NT2/D1 (cell line): ENCODE measurements around the gene REM2.
"Not testable (repeated sequence)": the region's sequence is repeated elsewhere in the genome, so short reads cannot be mapped to it uniquely, and the experiment has no call there.

ENCODE experiments used
- DNase-seq: peaks from one replicate; pipeline ENCODE4 v3.0.0-alpha.2; 2011; ENCODE audit warnings: low read depth, low spot score
- H3K27me3 ChIP-seq: 2 replicates; pipeline ENCODE4 v1.6.0; 2011; ENCODE audit warnings: mild to moderate bottlenecking; ENCODE audit not compliant: insufficient read length, insufficient read depth
- H3K36me3 ChIP-seq: 2 replicates; pipeline ENCODE4 v1.6.1; 2011; ENCODE audit warnings: mild to moderate bottlenecking, low read length, mixed read lengths; ENCODE audit not compliant: insufficient read depth, insufficient read length
- H3K4me1 ChIP-seq: 2 replicates; pipeline ENCODE4 v1.5.1; 2011; ENCODE audit not compliant: insufficient read depth, insufficient read length
- H3K4me3 ChIP-seq: 2 replicates; pipeline ENCODE4 v1.5.1; 2011; ENCODE audit warnings: low read depth; ENCODE audit not compliant: insufficient read length
- H3K9ac ChIP-seq: 2 replicates; pipeline ENCODE4 v1.6.0; 2011; ENCODE audit warnings: low read depth; ENCODE audit not compliant: insufficient read length
- H3K9me3 ChIP-seq: 2 replicates; pipeline ENCODE4 v1.5.1; 2011; ENCODE audit warnings: mild to moderate bottlenecking, low read length; ENCODE audit not compliant: insufficient read depth
- SUZ12 ChIP-seq: IDR thresholded peaks from 2 replicates; pipeline ENCODE4 v1.6.1; 2011; ENCODE audit not compliant: insufficient read length, insufficient read depth; ENCODE audit errors: extremely low read depth
- YY1 ChIP-seq: IDR thresholded peaks from 2 replicates; pipeline ENCODE4 v1.6.1; 2011; ENCODE audit not compliant: insufficient read length, insufficient read depth
- ZNF274 ChIP-seq: IDR thresholded peaks from 2 replicates; pipeline ENCODE4 v1.6.1; 2011; ENCODE audit warnings: mild to moderate bottlenecking, low read depth, low read length

Gene REM2

DNA sequence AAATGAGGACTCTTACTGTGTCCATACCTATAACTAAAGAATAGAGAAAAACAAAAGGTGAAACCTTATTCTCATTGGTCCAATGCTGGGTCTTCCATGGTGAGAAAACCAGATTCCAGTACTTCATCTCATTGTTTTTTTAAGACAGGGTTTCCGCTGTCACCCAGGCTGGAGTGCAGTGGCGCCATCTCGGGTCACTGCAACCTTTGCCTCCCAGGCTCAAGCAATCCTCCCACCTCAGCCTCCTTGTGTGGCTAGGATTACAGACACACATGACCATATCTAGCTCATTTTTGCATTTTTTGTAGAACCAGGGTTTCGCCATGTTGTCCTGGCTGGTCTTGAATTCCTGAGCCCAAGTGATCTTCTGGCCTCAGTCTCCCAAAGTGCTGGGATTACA is 22.6 kb downstream of the REM2 start:
- H3K36me3 ChIP-seq: peaks cover 85% of the 10 kb centered on the region
- TF ChIP-seq YY1: no peak
- no peak for TF ChIP-seq SUZ12
- TF ChIP-seq ZNF274: no peak
- no peak overlapping the region for H3K9ac ChIP-seq

DNA sequence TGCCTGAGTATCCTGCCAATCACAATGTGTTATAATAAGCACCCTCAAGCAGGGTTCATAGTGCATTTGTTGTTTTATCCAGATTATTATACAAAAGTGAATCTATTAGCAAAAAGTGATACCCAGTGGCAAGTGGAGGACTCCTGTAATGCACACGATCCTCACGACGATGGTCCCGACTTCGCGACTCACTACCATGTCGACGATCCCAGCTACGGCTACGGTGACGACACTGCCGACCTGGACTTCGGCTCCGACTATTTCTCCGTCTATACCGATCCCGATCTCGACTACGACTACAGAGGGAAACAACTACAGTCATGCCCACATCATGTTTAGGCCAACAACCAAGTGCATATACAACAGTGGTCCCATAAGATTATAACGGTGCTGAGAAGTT is 23.1 kb downstream of the REM2 start:
- no peak overlapping the region for H3K9ac ChIP-seq
- no peak overlapping the region for H3K4me3 ChIP-seq
- no peaks in the 10 kb centered on the region for H3K4me1 ChIP-seq
- no peaks in the 10 kb centered on the region for H3K27me3 ChIP-seq
- H3K36me3 ChIP-seq: peaks cover 85% of the 10 kb centered on the region
- DNase-seq: no peak
- TF ChIP-seq YY1: no peak
- TF ChIP-seq ZNF274: no peak
- TF ChIP-seq SUZ12: no peak
- no peaks in the 10 kb centered on the region for H3K9me3 ChIP-seq

More for the DNA sequence above, 22.6 kb downstream of the REM2 start:
- no peaks in the 10 kb centered on the region for H3K27me3 ChIP-seq
- H3K4me1 ChIP-seq: no peaks in the 10 kb centered on the region
- DNase-seq: no peak
- no peak overlapping the region for H3K4me3 ChIP-seq
- H3K9me3 ChIP-seq: no peaks in the 10 kb centered on the region

DNA sequence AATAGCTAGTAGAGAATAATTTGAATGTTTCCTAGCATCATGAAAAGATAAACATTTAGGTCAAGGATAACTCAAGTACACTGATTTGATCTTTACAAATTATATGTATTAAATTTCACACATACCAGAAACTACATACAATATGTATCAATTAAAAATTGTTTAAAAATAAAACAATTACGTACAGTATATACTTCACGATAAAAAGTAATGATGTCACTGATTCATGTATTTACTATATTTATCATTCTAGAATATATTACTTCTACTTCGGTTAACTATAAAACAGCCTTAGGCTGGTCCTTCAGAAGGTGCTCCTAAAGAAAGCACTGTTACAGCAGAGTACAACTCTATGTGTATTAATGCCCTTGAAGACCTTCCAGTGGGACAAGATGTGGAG is 24.4 kb downstream of the REM2 start:
- H3K9ac ChIP-seq: no peak overlapping the region
- TF ChIP-seq ZNF274: no peak
- TF ChIP-seq YY1: no peak
- no peak for TF ChIP-seq SUZ12
- no peaks in the 10 kb centered on the region for H3K4me1 ChIP-seq
- H3K36me3 ChIP-seq: peaks cover 75% of the 10 kb centered on the region
- no peak for DNase-seq
- no peaks in the 10 kb centered on the region for H3K27me3 ChIP-seq
- H3K4me3 ChIP-seq: no peak overlapping the region
- H3K9me3 ChIP-seq: no peaks in the 10 kb centered on the region

DNA sequence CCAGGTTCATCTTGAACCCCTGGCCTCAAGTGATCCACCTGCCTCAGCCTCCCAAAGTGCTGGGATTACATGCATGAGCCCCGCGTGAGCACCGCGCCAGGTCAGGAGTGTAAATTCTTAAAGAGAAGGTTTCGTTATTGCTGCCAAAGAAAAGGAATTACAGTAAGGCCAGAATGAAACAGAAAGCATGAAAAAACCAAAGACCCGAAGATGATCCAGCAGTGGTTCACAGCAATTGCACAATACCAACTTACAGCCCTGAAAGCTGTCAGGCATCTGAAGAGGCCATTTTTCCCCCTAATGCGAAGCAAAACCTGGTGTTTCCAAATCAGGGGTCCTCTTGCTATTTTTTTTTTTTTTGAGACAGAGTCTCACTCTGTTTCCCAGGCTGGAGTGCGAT is 25.6 kb downstream of the REM2 start:
- DNase-seq: no peak
- Histone ChIP-seq H3K9ac (no peak overlapping the region), H3K27me3 (no peaks in the 10 kb centered on the region), H3K9me3 (no peaks in the 10 kb centered on the region), H3K4me3 (no peak overlapping the region), H3K36me3 (peaks cover 64% of the 10 kb centered on the region), H3K4me1 (no peaks in the 10 kb centered on the region)
- TF ChIP-seq YY1 (no peak), SUZ12 (no peak)

DNA sequence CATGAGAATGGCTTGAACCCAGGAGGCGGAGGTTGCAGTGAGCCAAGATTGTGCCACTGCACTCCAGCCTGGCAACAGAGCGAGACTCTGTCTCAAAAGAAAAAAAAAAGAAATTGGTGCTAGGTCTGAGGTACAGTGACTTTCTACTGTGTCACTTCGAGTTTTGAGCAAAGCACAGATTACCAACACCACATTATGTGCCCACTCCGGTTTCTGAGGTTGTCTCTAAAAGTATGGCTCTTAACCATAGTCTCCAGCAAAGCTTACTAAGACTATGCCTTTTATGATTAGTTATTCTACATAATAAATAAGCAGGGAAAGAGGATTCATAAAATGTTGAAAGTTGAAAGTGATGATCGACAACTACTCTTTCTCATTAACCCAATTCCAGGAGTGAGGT is 27.9 kb downstream of the REM2 start:
- Histone ChIP-seq H3K9me3 (no peaks in the 10 kb centered on the region), H3K4me1 (no peaks in the 10 kb centered on the region), H3K4me3 (no peak overlapping the region), H3K27me3 (no peaks in the 10 kb centered on the region), H3K36me3 (peaks cover 48% of the 10 kb centered on the region), H3K9ac (no peak overlapping the region)
- TF ChIP-seq SUZ12 (no peak), ZNF274 (no peak)
- DNase-seq: no peak

DNA sequence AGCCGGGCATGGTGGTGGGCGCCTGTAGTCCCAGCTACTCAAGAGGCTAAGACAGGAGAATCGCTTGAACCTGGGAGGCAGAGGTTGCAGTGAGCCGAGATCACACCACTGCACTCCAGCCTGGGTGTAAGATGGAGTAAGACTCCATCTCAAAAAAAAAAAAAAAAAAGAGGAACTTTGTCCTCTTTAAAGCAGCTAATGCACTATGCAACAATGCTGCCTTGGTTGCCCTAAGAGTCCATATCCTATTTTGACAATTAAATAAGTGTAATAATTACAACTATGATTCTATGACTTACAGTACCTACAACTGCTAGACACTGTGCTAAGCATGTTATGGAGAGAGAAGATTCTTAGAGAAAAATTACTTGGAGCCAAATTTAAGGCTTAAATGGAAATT is 31.8 kb downstream of the REM2 start:
- not testable (repeated sequence) for H3K4me3 ChIP-seq, DNase-seq, H3K27me3 ChIP-seq, H3K9ac ChIP-seq, H3K4me1 ChIP-seq, H3K9me3 ChIP-seq
- peaks cover 39% of the 10 kb centered on the region for H3K36me3 ChIP-seq

DNA sequence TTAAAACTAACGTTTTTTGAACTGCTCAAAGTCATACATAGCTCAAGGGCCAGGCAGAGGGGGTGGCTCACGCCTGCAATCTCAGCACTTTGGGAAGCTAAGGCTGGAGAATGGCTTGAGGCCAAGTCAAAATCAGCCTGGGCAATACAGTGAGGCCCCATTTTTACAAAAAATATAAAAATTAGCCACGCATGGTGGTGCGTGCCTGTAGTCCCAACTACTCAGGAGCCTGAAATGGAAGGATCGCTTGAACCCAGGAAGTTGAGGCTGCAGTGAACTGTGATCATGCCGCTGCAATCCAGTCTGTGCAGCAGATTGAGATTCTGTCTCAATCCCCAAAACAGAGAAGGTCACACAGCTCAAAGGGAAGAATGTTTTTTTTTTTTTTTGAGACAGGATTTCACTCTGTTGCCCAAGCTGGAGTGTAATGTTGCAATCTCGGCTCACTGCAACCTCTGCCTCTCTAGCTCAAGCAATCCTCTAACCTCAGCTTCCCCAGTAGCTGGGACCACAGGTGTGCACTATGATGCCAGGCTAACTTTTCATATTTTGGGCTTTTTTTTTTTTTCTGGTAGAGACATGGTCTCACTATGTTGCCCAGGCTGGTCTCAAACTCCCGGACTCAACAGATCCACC is 33.0 kb downstream of the REM2 start:
- Histone ChIP-seq H3K9me3 (no peaks in the 10 kb centered on the region), H3K36me3 (peaks cover 46% of the 10 kb centered on the region), H3K9ac (no peak overlapping the region), H3K4me1 (no peaks in the 10 kb centered on the region), H3K4me3 (no peak overlapping the region), H3K27me3 (no peaks in the 10 kb centered on the region)
- TF ChIP-seq ZNF274: no peak
- no peak for DNase-seq
